ENCODE data around the gene ANKRD13D.

Gene ANKRD13D

DNA sequence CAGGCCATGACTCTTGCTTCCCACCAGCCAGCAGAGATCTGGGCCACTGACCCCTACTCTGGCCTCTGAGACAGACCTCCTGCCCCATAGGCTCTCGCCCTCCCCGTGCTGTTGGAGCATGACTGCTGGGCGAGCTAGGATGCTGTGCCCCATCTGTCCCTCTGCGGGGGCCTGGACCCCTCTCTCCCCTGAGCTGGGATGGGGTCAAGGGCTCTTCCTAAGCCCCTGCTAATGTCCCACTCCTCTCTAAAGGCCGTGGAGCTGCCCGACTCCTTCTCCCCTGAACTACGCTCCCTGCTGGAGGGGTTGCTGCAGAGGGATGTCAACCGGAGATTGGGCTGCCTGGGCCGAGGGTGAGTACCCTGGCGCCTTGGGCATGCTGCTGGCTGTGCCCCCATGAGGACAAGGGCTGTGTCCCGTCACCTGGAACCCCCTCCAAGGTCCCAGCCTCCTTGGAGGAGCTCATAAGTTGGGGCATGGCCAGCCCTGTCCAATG, 6.2 kb upstream of the ANKRD13D start:
- DNase-seq: peak in 3 of 10 donors; percentile 32 to 82 (median 69)

DNA sequence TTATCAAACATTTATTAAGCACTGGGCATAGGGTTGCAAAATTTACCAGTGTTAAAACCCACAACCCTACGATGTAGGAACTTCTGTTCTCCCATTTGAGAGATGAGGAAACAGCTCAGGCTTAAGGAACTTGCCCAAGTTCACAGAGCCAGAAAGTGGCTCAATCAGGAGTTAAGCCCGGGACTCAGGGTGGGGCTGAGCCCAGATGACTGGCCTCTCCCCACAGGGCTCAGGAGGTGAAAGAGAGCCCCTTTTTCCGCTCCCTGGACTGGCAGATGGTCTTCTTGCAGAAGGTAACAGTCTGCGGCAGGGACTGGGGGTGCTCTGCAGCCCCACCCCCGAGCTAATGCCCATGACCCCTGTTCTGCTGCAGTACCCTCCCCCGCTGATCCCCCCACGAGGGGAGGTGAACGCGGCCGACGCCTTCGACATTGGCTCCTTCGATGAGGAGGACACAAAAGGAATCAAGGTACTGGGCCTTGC, 5.6 kb upstream of the ANKRD13D start:
- intact Hi-C loops (cut with DNase I): no loop called here
- DNase-seq: peak in 3 of 10 donors; percentile 4 to 71 (median 47)

More for the DNA sequence above, 6.2 kb upstream of the ANKRD13D start:
- intact Hi-C loops (cut with DNase I): no loop called here

DNA sequence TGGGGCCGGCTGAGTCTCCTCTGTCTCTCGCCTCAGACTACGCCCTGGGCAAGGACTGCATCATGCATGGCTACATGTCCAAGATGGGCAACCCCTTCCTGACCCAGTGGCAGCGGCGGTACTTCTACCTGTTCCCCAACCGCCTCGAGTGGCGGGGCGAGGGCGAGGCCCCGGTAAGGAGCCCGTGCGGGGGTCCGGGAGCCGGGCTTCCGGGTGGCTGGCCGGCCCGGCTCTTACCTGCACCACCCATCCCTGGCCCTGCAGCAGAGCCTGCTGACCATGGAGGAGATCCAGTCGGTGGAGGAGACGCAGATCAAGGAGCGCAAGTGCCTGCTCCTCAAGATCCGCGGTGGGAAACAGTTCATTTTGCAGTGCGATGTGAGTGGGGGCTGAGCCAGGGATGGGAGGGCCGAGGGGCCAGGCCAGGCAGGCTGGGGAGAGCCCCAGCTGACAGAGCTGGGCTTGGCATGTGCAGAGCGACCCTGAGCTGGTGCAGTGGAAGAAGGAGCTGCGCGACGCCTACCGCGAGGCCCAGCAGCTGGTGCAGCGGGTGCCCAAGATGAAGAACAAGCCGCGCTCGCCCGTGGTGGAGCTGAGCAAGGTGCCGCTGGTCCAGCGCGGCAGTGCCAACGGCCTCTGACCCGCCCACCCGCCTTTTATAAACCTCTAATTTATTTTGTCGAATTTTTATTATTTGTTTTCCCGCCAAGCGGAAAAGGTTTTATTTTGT, 4.1 kb upstream of the ANKRD13D start:
- intact Hi-C loops (cut with DNase I): no loop called here
- DNase-seq: peak in 4 of 10 donors; percentile 5 to 85 (median 62)

DNA sequence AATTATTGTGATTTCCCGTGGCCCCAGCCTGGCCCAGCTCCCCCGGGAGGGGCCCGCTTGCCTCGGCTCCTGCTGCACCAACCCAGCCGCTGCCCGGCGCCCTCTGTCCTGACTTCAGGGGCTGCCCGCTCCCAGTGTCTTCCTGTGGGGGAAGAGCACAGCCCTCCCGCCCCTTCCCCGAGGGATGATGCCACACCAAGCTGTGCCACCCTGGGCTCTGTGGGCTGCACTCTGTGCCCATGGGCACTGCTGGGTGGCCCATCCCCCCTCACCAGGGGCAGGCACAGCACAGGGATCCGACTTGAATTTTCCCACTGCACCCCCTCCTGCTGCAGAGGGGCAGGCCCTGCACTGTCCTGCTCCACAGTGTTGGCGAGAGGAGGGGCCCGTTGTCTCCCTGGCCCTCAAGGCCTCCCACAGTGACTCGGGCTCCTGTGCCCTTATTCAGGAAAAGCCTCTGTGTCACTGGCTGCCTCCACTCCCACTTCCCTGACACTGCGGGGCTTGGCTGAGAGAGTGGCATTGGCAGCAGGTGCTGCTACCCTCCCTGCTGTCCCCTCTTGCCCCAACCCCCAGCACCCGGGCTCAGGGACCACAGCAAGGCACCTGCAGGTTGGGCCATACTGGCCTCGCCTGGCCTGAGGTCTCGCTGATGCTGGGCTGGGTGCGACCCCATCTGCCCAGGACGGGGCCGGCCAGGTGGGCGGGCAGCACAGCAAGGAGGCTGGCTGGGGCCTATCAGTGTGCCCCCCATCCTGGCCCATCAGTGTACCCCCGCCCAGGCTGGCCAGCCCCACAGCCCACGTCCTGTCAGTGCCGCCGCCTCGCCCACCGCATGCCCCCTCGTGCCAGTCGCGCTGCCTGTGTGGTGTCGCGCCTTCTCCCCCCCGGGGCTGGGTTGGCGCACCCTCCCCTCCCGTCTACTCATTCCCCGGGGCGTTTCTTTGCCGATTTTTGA, 3.3 kb upstream of the ANKRD13D start:
- DNase-seq: peak in 3 of 10 donors; percentile 5 to 83 (median 65)
- intact Hi-C loops (cut with DNase I): no loop called here

DNA sequence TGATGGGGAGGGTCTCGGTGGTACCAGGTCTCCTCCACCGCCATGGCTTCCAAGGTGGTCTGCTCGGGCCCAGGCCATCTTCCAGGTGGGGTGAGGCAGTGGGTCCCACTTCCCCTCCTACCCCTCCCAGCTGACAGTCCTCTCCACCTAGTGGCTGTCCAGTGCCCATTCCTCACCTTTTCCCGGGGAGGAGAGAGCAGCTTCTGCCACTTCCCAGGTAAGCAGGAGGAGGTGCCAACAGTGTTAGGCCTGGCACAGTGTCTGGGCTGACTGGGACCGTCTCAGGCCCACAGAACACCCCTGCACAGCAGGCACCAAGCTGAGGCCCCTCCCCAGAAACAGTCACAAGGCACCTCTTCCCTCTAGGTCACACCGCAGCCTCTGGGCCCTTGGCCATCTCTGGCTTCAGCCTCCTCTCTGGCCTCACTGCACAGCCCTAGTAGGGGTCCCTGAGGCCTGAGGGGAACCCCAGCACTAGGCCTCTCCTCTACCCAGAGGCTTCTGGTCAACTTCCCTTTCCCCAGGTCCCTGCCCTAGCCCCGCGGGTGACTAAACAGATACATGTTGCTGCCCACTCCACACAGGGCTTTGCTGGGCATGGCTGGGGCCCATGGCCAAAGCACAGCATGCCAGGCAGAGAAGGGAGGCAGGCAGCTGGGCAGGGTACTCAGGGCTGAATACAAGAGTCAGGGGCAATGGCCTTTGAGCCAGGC, 2.3 kb upstream of the ANKRD13D start:
- intact Hi-C loops (cut with DNase I): no loop called here

DNA sequence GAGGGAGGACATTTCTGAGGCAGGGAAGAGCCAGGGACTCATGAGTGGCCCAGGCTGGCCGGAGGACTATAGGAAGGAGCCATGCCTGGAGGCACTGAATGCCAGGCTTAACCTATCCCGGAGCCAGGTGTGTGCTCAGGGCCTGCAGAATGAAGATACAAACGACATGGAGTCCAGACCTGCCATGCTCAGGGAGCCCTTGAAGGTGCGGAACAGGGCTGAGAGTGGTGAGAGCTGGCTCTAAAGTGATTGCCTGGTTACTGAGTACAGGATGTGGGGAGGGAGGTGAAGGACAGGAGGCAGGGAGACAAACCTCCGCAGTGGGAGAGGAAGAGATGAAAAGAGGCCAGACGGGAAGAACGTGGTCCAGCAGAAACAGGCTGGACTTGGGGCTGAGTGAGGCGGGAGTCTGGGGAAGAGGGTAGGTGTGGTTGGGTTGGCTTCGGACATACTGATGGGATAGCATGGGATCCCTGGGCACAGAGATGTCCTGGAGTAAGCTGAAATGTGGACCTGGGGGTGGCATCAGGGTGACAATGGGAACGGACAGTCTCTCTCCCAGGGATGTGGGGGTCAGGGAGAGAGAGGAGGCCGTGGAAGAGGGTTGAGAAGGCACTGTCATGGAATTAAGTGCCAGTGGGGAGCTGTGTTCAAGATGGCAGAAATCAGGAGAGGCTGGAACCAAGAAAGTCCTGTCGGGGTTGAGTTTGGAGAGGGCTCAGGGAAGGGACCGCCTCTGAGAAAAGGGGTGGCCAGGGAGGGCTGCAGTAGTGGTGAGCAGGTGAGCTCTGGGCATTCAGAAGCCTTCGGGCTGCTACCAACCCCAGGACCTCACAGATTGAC, 1.5 kb upstream of the ANKRD13D start:
- DNase-seq: peak in 2 of 10 donors; percentile 25 to 65
- intact Hi-C loops (cut with DNase I): loop anchor here (2.0 kb wide), 1 partner anchor 15 kb away; the partner anchor contains the start of gene SSH3

More for the DNA sequence above, 2.3 kb upstream of the ANKRD13D start:
- peak in 2 of 10 donors; percentile 65 to 86 for DNase-seq

DNA sequence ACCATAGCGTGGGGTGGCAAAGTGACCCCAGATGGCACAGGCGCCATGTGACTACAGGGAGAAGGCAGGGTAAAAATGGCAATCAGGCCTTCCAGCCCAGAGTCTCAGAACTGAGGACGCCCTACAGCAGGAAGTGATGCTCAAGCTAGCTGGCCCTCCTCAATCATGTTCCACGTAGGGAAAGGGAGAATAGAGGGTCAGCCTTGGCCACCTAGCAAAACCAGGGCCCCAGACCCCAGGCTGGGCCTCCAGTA, 978 bp upstream of the ANKRD13D start:
- intact Hi-C loops (cut with DNase I): loop anchor here (2.0 kb wide), 1 partner anchor 15 kb away; the partner anchor contains the start of gene SSH3
- DNase-seq: peak in 1 of 10 donors; percentile 68

DNA sequence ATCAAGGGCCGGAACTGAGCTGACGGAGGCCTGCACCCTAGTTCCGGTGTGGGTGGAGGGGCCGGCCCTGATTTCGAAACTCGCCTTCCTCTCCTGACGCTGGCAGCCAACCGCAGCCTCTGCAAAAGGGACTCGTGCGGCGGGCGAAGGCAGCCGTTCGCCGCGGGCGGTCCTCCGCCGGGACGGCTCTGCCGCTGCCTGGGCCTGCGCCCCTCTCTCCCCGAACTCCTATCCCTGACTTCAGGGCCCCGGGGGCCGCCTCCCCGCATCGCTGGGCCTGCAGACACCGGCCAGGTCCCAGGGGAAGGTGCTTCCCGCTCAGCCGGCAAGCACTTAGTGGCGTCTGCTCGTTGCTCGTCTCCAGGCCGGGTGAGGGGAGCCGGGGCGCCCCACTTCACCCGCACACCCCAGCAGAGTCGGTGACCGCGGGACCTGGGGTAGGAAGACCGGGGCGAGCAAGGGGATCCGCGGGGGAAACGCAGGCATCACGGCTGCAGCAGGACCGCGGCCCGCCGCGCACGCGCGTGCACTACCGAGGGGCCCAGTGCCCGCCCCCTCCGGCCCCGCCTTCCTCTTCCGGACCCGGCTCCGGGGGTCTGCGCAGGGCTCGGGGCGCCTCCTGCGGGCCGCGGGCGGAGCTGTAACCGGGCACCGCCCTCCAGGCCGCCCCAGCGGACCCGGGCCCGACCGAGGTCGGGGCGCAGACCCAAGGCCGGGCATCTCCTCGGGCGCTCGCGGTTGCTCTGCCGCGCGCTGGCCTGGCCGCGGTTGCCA, 464 bp upstream of the ANKRD13D start:
- peak; percentile 68 to 97 (median 82) for DNase-seq
- intact Hi-C loops (cut with DNase I): loop anchor here (2.0 kb wide), 1 partner anchor 14 kb away; the partner anchor contains the start of gene SSH3

DNA sequence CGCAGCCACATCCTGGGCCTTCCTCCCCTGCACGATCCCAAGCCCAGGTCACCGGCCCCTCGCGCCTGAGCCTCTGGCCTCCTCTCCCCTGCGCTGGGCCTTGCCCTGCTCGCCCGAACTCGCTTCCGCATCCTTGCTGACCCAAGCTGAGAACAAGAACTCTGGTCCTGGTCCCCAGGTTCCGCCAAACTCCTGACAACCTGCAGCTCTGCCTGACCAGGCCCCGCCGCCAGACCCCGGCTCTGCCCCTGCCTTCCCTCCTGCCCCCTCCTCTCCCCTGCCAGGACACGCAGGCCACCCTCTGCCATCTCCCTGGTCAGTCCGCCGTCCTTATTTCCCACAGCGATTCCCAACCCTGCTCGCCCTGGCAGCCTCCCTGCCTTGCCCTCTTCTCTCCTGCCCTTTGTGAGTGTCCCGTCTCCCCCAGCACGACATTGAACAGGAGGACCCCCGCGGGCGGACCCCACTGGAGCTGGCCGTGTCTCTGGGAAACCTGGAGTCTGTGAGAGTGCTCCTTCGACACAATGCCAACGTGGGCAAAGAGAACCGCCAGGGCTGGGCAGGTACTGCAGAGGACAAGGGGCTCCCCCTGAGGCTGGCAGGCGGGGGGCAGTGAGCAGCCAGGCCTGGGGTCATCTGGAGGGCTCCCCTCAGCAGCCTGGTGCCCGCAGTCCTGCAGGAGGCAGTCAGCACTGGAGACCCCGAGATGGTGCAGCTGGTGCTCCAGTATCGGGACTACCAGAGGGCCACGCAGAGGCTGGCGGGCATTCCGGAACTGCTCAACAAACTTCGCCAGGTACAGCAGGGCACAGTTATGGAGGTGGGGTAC, 762 bp downstream of the ANKRD13D start:
- peak in 2 of 10 donors; percentile 81 to 84 for DNase-seq

DNA sequence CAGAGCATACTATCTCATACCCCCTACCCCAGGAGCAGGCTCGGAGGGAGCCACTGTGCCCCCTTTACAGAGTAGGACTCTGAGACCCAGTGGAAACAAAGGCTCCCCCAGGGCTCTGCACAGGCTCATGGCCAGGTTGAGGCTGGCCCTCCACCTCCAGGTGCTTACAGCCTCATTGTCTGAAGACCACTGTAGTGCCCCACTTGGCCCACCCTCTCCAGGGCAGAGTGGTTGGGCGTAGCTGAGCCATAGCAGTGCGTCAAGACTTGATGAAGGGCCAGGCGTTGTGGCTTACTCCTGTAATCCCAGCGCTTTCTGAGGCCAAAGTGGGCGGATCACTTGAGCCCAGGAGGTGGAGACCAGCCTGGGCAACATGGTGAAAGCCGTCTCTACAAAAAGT, 1.7 kb downstream of the ANKRD13D start:
- DNase-seq: peak in 2 of 10 donors; percentile 69 to 70
- intact Hi-C loops (cut with DNase I): no loop called here

More for the DNA sequence above, 762 bp downstream of the ANKRD13D start:
- intact Hi-C loops (cut with DNase I): loop anchor here (2.0 kb wide), 1 partner anchor 13 kb away; the partner anchor contains the start of gene SSH3

DNA sequence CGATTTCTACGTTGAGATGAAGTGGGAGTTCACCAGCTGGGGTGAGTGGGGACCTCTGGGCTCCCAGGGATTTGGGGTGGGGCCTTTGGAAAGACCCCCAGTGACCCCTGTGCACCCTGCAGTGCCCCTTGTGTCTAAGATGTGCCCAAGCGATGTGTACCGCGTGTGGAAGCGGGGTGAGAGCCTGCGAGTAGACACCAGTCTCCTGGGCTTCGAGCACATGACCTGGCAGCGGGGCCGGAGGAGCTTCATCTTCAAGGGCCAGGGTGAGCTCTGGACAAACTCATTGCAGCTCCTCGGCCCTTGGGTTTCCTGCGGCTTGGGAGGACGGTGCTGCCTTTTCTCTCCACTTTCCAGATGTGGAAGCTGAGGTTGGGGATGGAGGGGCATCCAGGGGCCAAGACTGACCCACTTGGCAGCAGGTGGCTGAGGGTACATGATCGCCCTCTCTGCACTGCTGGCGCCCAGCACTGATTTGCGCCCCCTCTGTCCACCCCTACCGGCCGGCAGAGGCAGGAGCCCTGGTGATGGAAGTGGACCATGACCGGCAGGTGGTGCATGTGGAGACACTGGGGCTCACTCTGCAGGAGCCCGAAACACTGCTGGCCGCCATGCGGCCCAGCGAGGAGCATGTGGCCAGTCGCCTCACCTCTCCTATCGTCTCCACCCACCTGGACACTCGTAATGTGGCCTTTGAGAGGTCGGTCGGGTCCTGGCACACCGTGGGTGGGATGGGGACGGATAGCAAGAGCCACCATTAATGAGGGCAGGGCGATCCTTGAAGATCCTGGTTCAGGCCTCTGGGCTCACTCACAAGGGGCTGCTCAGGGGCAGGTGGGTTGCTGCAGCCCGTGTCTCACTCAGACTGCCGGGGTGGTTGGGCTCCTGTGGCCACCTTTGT, 2.6 kb downstream of the ANKRD13D start:
- intact Hi-C loops (cut with DNase I): no loop called here
- peak in 2 of 10 donors; percentile 54 to 79 for DNase-seq

DNA sequence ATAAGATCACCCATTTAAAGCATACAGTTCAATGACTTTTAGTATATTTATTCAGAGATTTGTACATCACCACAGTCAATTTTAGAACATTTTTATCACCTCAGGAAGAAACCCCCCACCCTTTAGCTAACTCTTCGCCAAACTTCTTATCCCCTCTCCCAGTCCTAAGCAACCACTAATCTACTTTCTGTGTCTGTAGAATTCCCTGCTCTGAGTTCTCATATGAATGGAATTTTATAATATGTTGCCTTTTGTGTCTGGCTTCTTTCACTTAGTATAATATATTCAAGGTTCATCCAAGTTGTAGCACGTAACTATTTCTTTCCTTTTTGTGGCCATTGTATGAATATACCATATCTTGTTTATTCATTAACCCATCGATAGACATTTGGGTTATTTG, 3.6 kb downstream of the ANKRD13D start:
- intact Hi-C loops (cut with DNase I): no loop called here
- no peak for DNase-seq

DNA sequence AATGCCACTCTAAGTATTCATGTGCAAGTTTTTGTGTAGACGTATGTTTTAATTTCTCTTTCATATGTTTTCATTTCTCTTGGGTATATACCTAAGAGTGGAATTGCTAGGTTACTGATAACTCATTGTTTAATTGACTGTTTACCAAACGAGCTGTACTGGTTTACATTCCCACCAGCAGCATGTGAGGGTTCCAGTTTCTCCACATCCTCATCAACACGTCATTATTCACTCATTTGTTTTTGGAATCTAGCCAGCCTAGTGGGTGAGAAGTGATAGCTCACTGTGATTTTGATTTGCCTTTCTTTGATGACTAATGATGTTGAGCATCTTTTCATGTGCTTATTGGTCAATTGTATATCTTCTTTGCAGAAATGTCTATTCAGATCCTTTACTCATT, 4.0 kb downstream of the ANKRD13D start:
- DNase-seq: no peak
- intact Hi-C loops (cut with DNase I): no loop called here

DNA sequence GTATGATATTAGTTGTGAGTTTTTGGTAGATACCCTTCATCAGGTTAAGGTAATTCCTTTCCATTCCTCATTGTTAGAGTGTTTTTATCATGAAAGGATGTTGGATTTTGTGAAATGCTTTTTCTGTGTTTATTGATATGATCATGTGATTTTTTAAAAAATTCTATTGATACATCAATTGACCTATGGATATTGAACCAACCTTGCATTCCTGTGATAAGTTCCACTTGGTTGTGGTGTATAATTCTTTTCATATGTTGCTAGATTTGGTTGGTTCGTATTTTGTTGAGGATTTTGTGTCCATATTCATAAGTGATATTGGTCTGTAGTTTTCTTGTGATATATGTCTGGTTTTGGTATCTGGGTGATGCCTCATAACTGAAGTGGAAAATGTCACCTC, 6.7 kb downstream of the ANKRD13D start:
- intact Hi-C loops (cut with DNase I): no loop called here
- DNase-seq: no peak

DNA sequence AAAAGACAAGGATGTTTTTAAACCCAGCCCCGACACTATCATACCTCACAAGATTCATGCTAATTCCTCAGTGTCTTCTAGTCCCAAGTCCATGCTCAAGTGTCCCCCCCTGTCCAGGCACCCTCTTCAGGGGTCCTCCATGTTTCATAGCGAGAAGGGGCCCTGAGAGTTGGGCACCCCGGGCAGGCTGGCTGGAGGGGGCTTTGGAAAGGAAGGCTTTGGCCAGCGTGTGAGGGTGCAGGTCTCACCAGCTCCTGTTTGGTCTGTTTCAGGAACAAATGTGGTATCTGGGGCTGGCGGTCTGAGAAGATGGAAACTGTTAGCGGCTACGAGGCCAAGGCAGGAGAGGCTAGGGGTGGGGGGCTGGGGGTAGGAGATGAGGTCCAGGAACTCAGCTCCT, 9.7 kb downstream of the ANKRD13D start:
- DNase-seq: peak in 3 of 10 donors; percentile 15 to 48 (median 23)

DNA sequence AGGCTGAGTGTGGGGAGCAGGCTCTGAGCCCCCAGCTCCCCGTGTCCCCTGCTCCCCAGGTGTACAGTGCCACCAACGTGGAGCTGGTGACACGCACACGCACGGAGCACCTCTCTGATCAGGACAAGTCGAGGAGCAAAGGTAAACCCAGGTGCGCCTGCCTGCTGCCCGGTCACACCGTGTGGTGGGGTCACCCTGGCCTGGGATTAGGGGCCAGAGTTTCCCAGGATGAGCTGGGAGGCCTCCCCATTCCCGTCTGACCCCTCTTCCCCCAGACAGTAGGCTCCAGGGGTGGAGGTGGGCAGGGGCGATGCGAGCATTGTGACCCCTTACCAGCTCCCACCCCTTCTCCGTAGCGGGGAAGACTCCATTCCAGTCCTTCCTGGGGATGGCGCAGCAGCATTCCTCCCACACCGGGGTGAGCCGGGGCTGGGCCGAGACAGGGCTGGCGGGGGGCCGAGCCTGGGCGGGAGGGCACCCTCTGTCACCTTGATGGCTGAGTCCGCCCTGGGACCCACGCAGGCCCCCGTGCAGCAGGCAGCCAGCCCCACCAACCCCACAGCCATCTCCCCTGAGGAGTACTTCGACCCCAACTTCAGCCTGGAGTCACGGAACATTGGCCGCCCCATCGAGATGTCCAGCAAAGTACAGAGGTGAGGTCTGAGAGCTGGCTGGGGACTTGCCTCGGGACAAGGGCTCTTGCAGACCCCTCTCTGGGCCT, 10.5 kb downstream of the ANKRD13D start:
- DNase-seq: peak in 4 of 10 donors; percentile 20 to 72 (median 66)

More for the DNA sequence above, 9.7 kb downstream of the ANKRD13D start:
- intact Hi-C loops (cut with DNase I): no loop called here

More for the DNA sequence above, 10.5 kb downstream of the ANKRD13D start:
- intact Hi-C loops (cut with DNase I): no loop called here
